Measurements from ENCODE around the gene H1-8.

GRCh38 chr3:129583289-129583688 is 40.3 kb downstream of the H1-8 start:
- TF ChIP-seq POLR2A (IDR thresholded peaks at IDR 0.05) (no peak), CTCF (IDR thresholded peaks at IDR 0.05 in 4 of 5, conservative IDR thresholded peaks at IDR 0.05 in 1 of 5) (no peak)

Measured in gastrocnemius medialis (tissue), 4 donors.